Measurements from ENCODE around the gene IMPA2.
"Not testable (repeated sequence)": the region's sequence is repeated elsewhere in the genome, so short reads cannot be mapped to it uniquely, and the experiment has no call there.

The IMPA2 gene

GRCh38 chr18:11960743-11961380 lies 20.4 kb upstream of the IMPA2 start:
- DNase-seq (ENCODE audit: low read depth): no peak
- no peak for TF ChIP-seq CTCF (IDR thresholded peaks at IDR 0.05; ENCODE audit: low read depth, low read length, missing control alignments)
- H3K4me3 ChIP-seq (ENCODE audit: low read depth, low read length): no peak overlapping the region
- in situ Hi-C loops (cut with HindIII; ENCODE audit: low sequenced_read_pairs): loop anchor here (5.0 kb wide), 1 partner anchor 51 kb away; no protein-coding TSS in a partner anchor

- in situ Hi-C loops (cut with HindIII; ENCODE audit: low sequenced_read_pairs): loop anchor here (5.0 kb wide), 1 partner anchor 50 kb away; no protein-coding TSS in a partner anchor
- TF ChIP-seq CTCF (IDR thresholded peaks at IDR 0.05; ENCODE audit: low read depth, low read length, missing control alignments): no peak
Observed at GRCh38 chr18:11962597-11962996, 18.7 kb upstream of the IMPA2 start.

GRCh38 chr18:11963991-11964484 lies 17.3 kb upstream of the IMPA2 start:
- no peak overlapping the region for H3K4me3 ChIP-seq (ENCODE audit: low read depth, low read length)
- in situ Hi-C loops (cut with HindIII; ENCODE audit: low sequenced_read_pairs): loop anchor here (5.0 kb wide), 1 partner anchor 48 kb away; no protein-coding TSS in a partner anchor
- DNase-seq (ENCODE audit: low read depth): no peak
- peak; percentile 12 for TF ChIP-seq CTCF (IDR thresholded peaks at IDR 0.05; ENCODE audit: low read depth, low read length, missing control alignments)

More at GRCh38 chr18:11962597-11962996, 18.7 kb upstream of the IMPA2 start:
- DNase-seq (ENCODE audit: low read depth): no peak
- H3K4me3 ChIP-seq (ENCODE audit: low read depth, low read length): no peak overlapping the region

GRCh38 chr18:11969904-11970835 lies 11.1 kb upstream of the IMPA2 start:
- no peak for DNase-seq (ENCODE audit: low read depth)
- in situ Hi-C loops (cut with HindIII; ENCODE audit: low sequenced_read_pairs): no loop called here
- no peak for TF ChIP-seq CTCF (IDR thresholded peaks at IDR 0.05; ENCODE audit: low read depth, low read length, missing control alignments)
- H3K4me3 ChIP-seq (ENCODE audit: low read depth, low read length): no peak overlapping the region

GRCh38 chr18:11970836-11971226 lies 10.5 kb upstream of the IMPA2 start:
- in situ Hi-C loops (cut with HindIII; ENCODE audit: low sequenced_read_pairs): not testable (repeated sequence)

GRCh38 chr18:11972371-11973174 lies 8.7 kb upstream of the IMPA2 start:
- no peak for TF ChIP-seq CTCF (IDR thresholded peaks at IDR 0.05; ENCODE audit: low read depth, low read length, missing control alignments)
- DNase-seq (ENCODE audit: low read depth): no peak
- no peak overlapping the region for H3K4me3 ChIP-seq (ENCODE audit: low read depth, low read length)
- in situ Hi-C loops (cut with HindIII; ENCODE audit: low sequenced_read_pairs): no loop called here

More at GRCh38 chr18:11970836-11971226, 10.5 kb upstream of the IMPA2 start:
- H3K4me3 ChIP-seq (ENCODE audit: low read depth, low read length); DNase-seq (ENCODE audit: low read depth): not testable (repeated sequence)

All from astrocyte of the cerebellum (primary cell).